GM19438 (cell line): ENCODE results near the gene TRNP1.

ENCODE experiments used
- ATAC-seq: cut with Tn5 transposase; IDR thresholded peaks from one replicate; pipeline ENCODE4 v1.9.1; 2021; ENCODE audit warnings: low read depth; ENCODE audit not compliant: unreplicated experiment

The TRNP1 gene

GRCh38 chr1:27000817-27001460, 7.4 kb downstream of the TRNP1 start:
- ATAC-seq, result no peak

DNA sequence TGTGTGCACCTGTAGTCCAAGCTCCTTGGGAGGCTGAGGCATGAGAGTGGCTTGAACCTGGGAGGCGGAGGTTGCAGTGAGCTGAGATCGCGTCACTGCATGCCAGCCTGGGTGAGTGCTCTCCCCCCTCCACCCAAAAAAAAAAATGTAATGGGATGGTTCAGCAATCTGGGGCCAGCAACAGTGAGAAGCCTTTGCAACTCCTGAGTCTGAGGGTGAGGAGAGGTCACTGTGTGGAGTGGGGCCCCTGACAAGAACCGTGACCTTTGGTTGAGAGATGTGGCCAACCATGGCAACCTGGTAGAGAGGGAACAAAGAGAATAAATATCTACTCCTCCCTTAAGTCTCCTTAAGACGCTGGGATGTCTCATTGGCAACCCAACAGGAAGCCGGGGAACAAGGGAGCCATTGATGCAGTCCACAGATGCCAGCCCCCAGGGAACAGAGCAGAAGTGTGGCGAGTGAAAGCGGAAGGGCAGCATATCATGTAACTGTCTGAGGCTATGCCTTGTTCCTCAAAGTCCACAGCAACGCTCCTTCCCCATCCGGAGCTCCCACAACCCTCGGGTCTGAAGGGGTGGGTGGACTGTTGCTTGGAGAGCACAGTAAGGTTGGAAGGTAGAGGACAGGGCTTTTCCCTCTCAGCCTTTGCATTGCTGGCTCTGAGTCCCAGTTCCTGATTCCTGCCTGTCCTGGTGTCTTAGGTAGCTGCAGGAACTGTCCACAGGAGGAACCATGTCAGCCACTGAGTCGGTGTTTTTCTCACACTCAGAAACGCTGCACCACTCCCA, 8.3 kb downstream of the TRNP1 start:
- ATAC-seq, result no peak

GRCh38 chr1:27003745-27004470, 10.4 kb downstream of the TRNP1 start:
- ATAC-seq, result no peak

DNA sequence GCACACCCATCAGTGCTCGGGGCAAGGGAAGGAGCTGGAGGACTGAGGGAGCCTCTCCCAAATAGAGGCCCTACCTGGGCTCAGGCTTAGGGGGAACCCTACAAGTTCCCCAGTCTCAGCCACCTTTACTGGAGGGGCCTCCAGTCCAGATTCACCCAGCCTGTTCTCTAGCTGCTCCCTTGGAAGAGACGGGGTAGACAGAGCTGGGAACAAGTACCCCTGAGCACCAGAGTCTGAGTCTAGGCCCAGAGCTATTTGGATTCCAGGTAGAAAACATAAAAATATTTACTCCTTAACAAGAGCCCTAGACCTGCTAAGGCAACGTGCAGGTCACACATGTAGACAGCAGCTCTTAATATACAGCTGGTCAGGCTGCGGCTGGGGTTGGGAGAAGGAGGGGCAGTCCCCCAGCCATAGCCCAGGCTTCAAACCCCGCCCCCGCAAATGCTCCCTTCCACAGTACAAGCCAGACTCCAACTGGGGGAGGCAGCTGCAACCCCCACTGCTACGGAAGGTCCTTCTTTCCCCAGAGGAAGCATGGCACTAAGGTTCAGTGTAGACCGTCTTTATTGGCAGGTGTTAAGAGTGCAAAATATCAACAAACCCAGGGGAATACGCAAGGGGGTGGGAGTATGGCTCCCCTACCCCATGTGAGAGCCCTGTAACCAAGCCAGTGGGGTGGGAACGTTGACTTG, 11.1 kb downstream of the TRNP1 start:
- no peak for ATAC-seq

GRCh38 chr1:27005166-27005530, 11.7 kb downstream of the TRNP1 start:
- no peak for ATAC-seq

DNA sequence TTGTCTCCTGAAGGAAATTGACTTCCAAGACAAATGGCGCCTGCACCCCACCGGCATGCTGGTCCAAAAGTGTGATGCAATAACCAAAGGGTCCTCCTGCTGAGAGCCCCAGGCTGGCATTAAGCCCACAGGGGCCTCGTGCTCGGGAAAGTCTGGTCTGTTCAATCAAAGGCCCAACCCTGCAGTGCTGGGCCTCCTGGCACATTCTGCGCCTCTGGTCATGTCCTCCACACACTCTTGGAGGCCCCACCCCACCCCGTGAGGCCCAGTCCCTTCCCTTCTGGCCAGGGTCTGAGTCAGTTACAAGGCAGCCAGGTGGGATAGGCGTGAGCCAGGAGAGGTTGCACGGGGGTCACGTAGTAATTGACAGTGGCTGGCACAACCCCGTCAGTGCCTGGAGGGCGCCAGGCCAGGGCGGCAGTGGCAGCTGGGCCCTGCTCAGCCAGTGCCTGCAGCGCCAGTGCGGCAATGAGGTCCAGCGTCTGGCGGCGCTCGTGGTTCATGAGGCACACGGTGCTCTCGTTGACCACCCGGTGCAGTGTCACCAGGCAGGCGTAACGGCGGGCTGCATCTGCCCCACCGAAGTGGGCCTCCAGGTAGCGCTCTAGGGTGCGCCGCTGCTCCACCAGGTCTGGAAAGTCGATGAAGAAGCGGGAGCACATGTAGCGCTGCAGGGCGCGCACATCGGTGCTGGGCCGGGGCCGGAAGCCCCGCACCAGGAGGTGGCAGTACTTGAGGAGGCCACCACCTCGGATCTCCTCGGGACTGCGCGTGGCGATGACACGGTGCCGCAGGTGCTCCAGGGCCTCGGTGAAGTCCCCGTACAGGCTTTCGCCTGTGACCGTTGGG, 12.4 kb downstream of the TRNP1 start:
- ATAC-seq, result no peak

DNA sequence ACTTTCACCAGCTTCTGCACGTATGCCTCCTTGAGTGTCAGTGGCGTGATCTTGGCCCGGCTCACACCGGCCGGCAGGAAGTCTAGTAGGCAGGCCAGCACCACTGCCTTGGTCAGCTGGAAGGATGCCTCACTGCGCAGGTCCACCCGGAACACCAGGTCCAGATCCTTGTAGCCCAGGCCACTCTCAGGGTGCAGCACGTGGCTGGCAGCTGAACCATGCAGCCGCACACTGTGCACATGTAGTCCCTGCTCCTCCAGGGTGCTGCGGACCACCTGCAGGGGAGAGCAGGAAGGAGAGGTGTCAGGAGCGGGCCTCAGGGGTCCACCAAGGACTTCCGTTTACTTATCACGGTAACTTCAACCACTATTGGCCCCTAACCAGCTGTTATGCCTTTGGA, 13.2 kb downstream of the TRNP1 start:
- ATAC-seq, result no peak

GRCh38 chr1:27007909-27008582, 14.6 kb downstream of the TRNP1 start:
- no peak for ATAC-seq

DNA sequence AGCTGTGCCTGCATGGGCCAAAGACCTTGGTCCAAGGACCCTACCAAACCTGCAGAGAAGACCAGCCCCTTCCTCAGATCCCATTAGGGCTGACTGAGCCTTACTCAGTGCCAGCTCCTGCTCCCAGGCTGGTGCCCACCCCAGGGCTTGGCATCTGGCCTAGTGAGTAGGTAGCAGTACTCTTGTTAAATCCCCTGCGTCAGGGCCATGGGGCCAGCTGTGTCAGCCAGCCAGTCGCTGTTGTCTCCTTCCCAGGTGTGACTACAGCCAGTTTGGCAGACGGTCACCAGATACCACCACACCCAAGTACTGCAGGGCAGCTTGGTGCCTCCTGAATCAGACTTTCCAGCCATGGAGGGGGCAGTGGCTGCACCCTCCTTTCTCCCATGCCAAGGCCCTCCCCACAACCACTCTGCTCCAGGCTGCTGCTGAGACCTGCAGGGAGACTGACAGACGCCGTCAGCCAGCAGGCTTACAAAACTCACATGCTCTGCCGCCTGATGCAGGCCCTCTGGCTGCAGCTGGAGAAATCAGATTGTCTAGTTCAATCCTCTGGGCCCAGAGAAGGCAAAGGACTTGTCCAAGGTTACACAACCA, 16.2 kb downstream of the TRNP1 start:
- ATAC-seq, result no peak

- ATAC-seq, result no peak
These were observed 16.9 kb downstream of the TRNP1 start for GRCh38 chr1:27010226-27010994.

- ATAC-seq, result no peak
These were observed 17.7 kb downstream of the TRNP1 start for GRCh38 chr1:27011058-27011764.

DNA sequence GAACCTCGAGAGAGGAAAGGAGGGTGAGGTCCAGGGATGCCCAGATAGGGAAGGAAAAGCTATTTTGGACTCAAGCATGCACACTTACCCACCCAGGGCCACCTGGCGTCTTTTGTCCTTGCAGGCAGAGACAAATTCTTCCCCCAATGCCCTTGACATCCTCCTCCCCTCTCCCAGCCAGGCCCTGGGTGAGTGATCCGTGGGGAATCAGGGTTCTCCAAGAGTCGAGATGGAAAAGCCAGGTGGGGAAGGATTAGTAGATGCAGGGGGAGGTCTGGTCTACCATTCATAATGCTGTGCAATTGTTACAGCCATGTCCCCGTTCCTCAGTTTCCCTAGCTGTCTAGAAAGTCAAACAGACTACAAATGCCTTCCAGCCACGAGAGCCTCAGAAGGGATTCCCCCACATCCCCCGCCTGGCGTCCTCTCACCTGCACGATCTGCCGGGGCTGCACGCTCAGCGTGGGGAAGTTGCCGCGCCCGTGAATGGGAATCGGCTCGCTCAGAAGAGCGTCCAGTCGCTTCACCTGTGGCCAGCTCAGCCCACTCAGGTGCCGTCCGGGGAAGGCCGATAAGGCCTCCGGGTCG, 18.6 kb downstream of the TRNP1 start:
- ATAC-seq, result no peak

DNA sequence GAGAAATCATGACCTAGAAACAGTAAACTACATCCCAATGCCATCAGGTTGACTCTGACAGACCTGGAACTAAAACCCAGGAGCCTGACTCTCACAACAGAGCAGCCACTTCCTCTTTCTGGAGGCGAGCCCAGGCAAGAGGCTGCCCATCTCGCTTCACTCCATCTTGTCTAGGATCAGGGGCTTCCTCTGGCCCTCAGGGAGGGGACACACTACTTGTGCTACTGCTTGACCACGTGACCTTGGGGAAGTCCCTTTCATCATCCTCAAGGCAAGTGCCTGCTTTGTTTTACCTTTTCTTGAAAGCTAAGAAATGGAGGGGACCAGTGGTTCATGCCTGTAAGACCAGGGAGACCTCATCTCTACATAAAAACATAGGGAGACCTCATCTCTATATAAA, 21.8 kb downstream of the TRNP1 start:
- no peak for ATAC-seq

DNA sequence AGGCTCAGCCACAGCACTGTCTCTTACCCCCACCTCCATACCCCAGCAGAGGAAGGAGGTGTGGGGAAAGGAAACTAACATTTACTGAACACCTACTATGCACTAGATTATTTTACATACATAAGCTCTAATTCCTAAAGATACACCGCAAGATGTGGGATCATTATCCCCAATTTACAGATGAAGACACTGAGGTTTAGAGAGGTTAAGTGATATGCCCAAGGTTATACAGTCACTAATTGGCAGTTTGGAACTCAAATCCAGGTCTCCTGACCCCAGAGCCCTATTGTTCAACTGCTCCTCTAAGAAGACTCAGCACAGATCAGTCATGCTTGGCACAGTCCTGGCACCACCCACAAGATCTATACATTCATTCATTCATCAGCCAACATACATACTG, 22.9 kb downstream of the TRNP1 start:
- no peak for ATAC-seq

- no peak for ATAC-seq
These were observed 23.7 kb downstream of the TRNP1 start for GRCh38 chr1:27017207-27017606.

DNA sequence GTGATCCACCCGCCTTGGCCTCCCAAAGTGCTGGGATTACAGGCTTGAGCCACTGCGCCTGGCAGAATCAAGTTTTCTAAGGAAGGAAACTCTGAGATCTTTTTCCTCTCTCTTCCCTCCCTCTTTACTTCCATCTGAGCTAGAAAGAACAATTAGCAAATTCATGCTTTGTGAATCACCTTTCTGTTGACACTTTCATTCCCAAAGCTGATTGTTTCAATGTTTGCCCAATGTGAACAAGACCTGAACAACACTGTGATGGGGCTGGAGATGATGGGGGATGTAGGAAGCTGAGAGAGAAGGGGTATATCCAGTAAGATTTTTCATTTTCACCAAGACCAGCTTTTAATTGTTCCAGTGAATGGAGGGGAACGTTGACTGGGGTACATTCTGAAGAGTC, 24.8 kb downstream of the TRNP1 start:
- no peak for ATAC-seq

- ATAC-seq, result no peak
These were observed 28.0 kb downstream of the TRNP1 start for GRCh38 chr1:27021354-27022031.
